ENCODE measurements around the gene RNF169.

DNA sequence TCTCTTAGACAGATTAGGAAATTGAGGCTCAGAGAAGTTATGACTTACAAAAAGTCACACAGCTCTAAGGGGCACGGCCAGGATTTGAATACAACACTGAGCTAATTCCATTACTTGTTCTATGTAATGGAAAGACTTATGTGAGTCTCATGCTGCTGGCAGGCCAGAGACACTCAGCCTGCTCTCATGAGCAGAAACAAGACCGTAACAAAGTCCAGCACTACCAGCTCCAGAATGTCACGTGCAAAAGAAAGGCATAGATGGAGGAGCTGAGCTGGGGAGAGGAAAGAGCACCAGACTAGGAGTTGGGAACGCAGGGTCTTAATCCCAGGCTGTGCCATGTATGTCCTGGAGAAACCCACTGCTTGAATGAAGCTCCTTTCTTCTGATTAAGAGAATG is 19.3 kb upstream of the RNF169 start:
- TF ChIP-seq CTCF (IDR thresholded peaks at IDR 0.05) (no peak), POLR2A (IDR thresholded peaks at IDR 0.05) (no peak)

Data from ovary (tissue), 3 donors.